CD4-positive, alpha-beta T cell (primary cell): ENCODE measurements around the gene CTXND1. TPM values are rescaled to one million over a fixed set of nuclear protein-coding genes. Genes with fewer than 3 reads are reported as not detected.

Experiments used
- ATAC-seq: fragments of 200-7000 bp; cut with Tn5 transposase; one replicate; pipeline ENCODE4 v1.10.0; 2022; ENCODE audit warnings: mild to moderate bottlenecking; ENCODE audit not compliant: poor library complexity
- CTCF ChIA-PET: fragments of 350-600 bp; sonication (Branson Sonifier 250); formaldehyde crosslinking; loops from one replicate; lab custom pipeline; 2021; ENCODE audit warnings: antibody characterized with exemption, inconsistent platforms; lab: Charles Lee
- POLR2A ChIA-PET: fragments of 350-600 bp; sonication (Branson Sonifier 250); formaldehyde crosslinking; loops from one replicate; lab custom pipeline; 2021; ENCODE audit warnings: antibody characterized with exemption, inconsistent platforms; lab: Charles Lee
- DNase-seq, 14 experiments: peaks; one replicate each; pipeline ENCODE4 v3.0.0-alpha.2; 2013 to 2020; ENCODE audit warnings: mixed read lengths in 2 of 14
- H3K27ac ChIP-seq, 2 donors: one replicate each; pipeline versions ENCODE4 v1.5.1 to v1.7.0; 2013; ENCODE audit warnings: low read length in 2 of 2, low read depth in 1 of 2, mild to moderate bottlenecking in 1 of 2
- H3K27me3 ChIP-seq, 2 experiments: 1 replicate in 1 of 2; 2 replicates in 1 of 2; pipeline versions ENCODE4 v1.6.1 to v1.7.0; 2013; ENCODE audit warnings: low read length in 2 of 2, control low read depth in 1 of 2, mild to moderate bottlenecking in 1 of 2, moderate library complexity in 1 of 2; ENCODE audit not compliant: insufficient read depth in 2 of 2, control insufficient read depth in 1 of 2
- H3K36me3 ChIP-seq: one replicate; pipeline ENCODE4 v1.6.1; 2013; ENCODE audit warnings: low read length, control low read depth; ENCODE audit not compliant: insufficient read depth
- H3K4me1 ChIP-seq: one replicate; pipeline ENCODE4 v1.6.1; 2013; ENCODE audit warnings: low read length, control low read depth; ENCODE audit not compliant: insufficient read depth
- H3K4me3 ChIP-seq: one replicate; pipeline ENCODE4 v1.5.1; 2013; ENCODE audit warnings: mild to moderate bottlenecking, low read length, moderate library complexity
- H3K9me3 ChIP-seq, 2 experiments: 1 replicate in 1 of 2; 2 replicates in 1 of 2; pipeline versions ENCODE4 v1.6.1 to v1.7.0; 2013; ENCODE audit warnings: low read length in 2 of 2, mild to moderate bottlenecking in 2 of 2, control low read depth in 1 of 2, moderate library complexity in 1 of 2; ENCODE audit not compliant: control insufficient read depth in 1 of 2, insufficient read depth in 1 of 2
- H3K27ac Mint-ChIP-seq: one replicate; pipeline ENCODE4 v1.8.0; 2020; ENCODE audit warnings: mixed read lengths
- H3K27me3 Mint-ChIP-seq: one replicate; pipeline ENCODE4 v1.8.0; 2021; ENCODE audit warnings: mixed read lengths
- H3K36me3 Mint-ChIP-seq: one replicate; pipeline ENCODE4 v1.8.0; 2021; ENCODE audit warnings: low read depth, mixed read lengths
- H3K4me1 Mint-ChIP-seq: one replicate; pipeline ENCODE4 v1.8.0; 2021; ENCODE audit warnings: low read depth, mixed read lengths
- H3K4me3 Mint-ChIP-seq: one replicate; pipeline ENCODE4 v1.8.0; 2020; ENCODE audit warnings: mild to moderate bottlenecking, mixed read lengths
- H3K9me3 Mint-ChIP-seq: one replicate; pipeline ENCODE4 v1.8.0; 2020; ENCODE audit warnings: mixed read lengths
- CTCF ChIP-seq: fragments of 200-600 bp; IDR thresholded peaks from one replicate; pipeline ENCODE4 v1.8.0; 2022; ENCODE audit warnings: antibody characterized with exemption, mild to moderate bottlenecking
- intact Hi-C, 2 experiments: fragments of 100-400 bp; cut with DNase I in 1 of 2; cut with micrococcal nuclease in 1 of 2; formaldehyde crosslinking; loops; one replicate each; pipeline versions ENCODE4 v1.15.1 to v1.9.0; 2023 to 2025; cut with DNase I, micrococcal nuclease
- total RNA-seq, 174 experiments: library from RNA in 2 of 174; stranded (reverse) in 2 of 174; gene quantifications; one replicate each; pipeline ENCODE4 v1.2.3 and lab custom pipeline; 2021 to 2026

The CTXND1 gene
- total RNA-seq, 2 experiments from 2014 or later: not detected

GRCh38 chr15:80194914-80195313 is 57.1 kb downstream of the CTXND1 start:
- Mint-ChIP-seq H3K27me3 (peaks cover 9% of the 10 kb centered on the region), H3K27ac (no peak overlapping the region), H3K36me3 (no peaks in the 10 kb centered on the region), H3K9me3 (no peaks in the 10 kb centered on the region), H3K4me1 (no peaks in the 10 kb centered on the region), H3K4me3 (no peak overlapping the region)
- no peaks in the 10 kb centered on the region for H3K27me3 ChIP-seq
- no peak for DNase-seq
- no peak for TF ChIP-seq CTCF
- ChIA-PET CTCF (no interaction called here), POLR2A (no interaction called here)
- intact Hi-C loops: no loop called here
- H3K36me3 ChIP-seq: no peaks in the 10 kb centered on the region
- no peak for ATAC-seq
- no peaks in the 10 kb centered on the region for H3K4me1 ChIP-seq
- H3K9me3 ChIP-seq: no peaks in the 10 kb centered on the region
- no peak overlapping the region for H3K4me3 ChIP-seq
- no peak overlapping the region for H3K27ac ChIP-seq

GRCh38 chr15:80194186-80194585 is 57.8 kb downstream of the CTXND1 start:
- no peak for ATAC-seq
- Mint-ChIP-seq H3K27me3 (peaks cover 5% of the 10 kb centered on the region), H3K27ac (no peak overlapping the region), H3K9me3 (no peaks in the 10 kb centered on the region), H3K4me3 (no peak overlapping the region), H3K36me3 (no peaks in the 10 kb centered on the region), H3K4me1 (no peaks in the 10 kb centered on the region)
- no peak for TF ChIP-seq CTCF
- no peak overlapping the region for H3K4me3 ChIP-seq
- ChIA-PET POLR2A (no interaction called here), CTCF (no interaction called here)
- no peak for DNase-seq
- no peaks in the 10 kb centered on the region for H3K36me3 ChIP-seq
- H3K4me1 ChIP-seq: no peaks in the 10 kb centered on the region
- intact Hi-C loops: no loop called here
- H3K9me3 ChIP-seq: no peaks in the 10 kb centered on the region
- H3K27me3 ChIP-seq: no peaks in the 10 kb centered on the region
- no peak overlapping the region for H3K27ac ChIP-seq

DNA sequence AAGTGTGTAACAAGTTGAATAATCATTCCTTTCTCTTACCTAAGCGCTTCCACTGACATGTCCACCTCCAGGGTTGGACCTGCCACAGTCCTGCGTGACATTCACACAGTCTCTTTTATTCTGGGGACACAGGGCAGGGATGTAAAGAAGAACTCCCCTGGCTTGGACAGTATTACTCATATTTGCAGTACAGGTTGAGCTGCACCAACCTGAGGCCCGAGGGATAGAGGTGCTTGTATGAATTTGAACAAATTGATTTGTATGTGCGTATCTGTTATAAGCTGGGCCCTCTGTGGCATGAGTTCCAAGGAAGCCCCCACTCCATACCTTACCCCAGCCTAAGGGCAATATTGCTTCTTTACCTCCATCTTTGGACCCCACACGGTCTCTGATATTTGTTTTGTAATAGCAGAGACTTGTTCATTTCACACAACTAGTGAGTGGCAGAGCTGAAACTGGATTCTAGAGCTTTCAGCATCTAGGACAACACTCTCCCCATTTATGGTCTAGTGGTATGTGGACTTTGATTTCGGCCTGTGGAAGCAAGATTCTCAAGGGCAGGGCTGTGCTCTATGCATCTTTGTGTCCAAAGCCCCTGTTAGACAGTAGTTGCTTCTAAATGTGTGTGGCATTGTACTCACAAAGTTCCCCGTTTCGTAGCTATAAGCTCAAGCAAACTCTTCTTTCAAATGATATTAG is 60.0 kb downstream of the CTXND1 start:
- no peak overlapping the region for H3K4me3 ChIP-seq
- TF ChIP-seq CTCF: no peak
- intact Hi-C loops: no loop called here

More for the DNA sequence above, 60.0 kb downstream of the CTXND1 start:
- ATAC-seq (no peak), DNase-seq (no peak)
- H3K27ac Mint-ChIP-seq: no peak overlapping the region
- H3K27me3 Mint-ChIP-seq: no peaks in the 10 kb centered on the region
- no peaks in the 10 kb centered on the region for H3K9me3 Mint-ChIP-seq
- no peak overlapping the region for H3K27ac ChIP-seq
- H3K9me3 ChIP-seq: no peaks in the 10 kb centered on the region
- H3K4me1 Mint-ChIP-seq: no peaks in the 10 kb centered on the region
- no peak overlapping the region for H3K4me3 Mint-ChIP-seq
- peaks cover 3% of the 10 kb centered on the region for H3K36me3 ChIP-seq
- peaks cover 11% of the 10 kb centered on the region for H3K36me3 Mint-ChIP-seq
- no peaks in the 10 kb centered on the region for H3K27me3 ChIP-seq
- H3K4me1 ChIP-seq: no peaks in the 10 kb centered on the region
- ChIA-PET CTCF (interaction anchor here (1.0 kb wide), 1 partner anchor 163 kb away, joined by 3 read pairs; no protein-coding TSS in a partner anchor), POLR2A (no interaction called here)
